B cell (primary cell): ENCODE results near the gene MBD3L3.

Experiments
- CTCF ChIP-seq: fragments of 200-600 bp; IDR thresholded peaks from one replicate; pipeline ENCODE4 v1.8.0; 2022; ENCODE audit warnings: antibody characterized with exemption, mild to moderate bottlenecking
- EZH2 ChIP-seq: IDR thresholded peaks from 2 replicates; pipeline ENCODE4 v1.6.1; 2012; ENCODE audit warnings: borderline replicate concordance, low read depth, mild to moderate bottlenecking, moderate library complexity, low read length; ENCODE audit not compliant: insufficient read depth, poor library complexity, severe bottlenecking

GRCh38 chr19:7076151-7076550, 17.7 kb upstream of the MBD3L3 start:
- no peak for TF ChIP-seq EZH2
- TF ChIP-seq CTCF, result no peak
